GM18517 (cell line): ENCODE measurements around the gene NR2F1-AS1.
"Not testable (repeated sequence)": the region's sequence is repeated elsewhere in the genome, so short reads cannot be mapped to it uniquely, and the experiment has no call there.

ENCODE experiments used
- ATAC-seq: cut with Tn5 transposase; IDR thresholded peaks from one replicate; pipeline ENCODE4 v1.9.1; 2021; ENCODE audit warnings: mild to moderate bottlenecking, moderate library complexity; ENCODE audit not compliant: unreplicated experiment

The NR2F1-AS1 gene

GRCh38 chr5:93577854-93578812 lies 2.9 kb downstream of the NR2F1-AS1 start:
- no peak for ATAC-seq

GRCh38 chr5:93576994-93577853 lies 3.8 kb downstream of the NR2F1-AS1 start:
- no peak for ATAC-seq

GRCh38 chr5:93575461-93576414 lies 5.3 kb downstream of the NR2F1-AS1 start:
- no peak for ATAC-seq

GRCh38 chr5:93574491-93575305 lies 6.3 kb downstream of the NR2F1-AS1 start:
- ATAC-seq = no peak

- no peak for ATAC-seq
Observed at GRCh38 chr5:93573354-93574351, 7.4 kb downstream of the NR2F1-AS1 start.

GRCh38 chr5:93572608-93573353 lies 8.2 kb downstream of the NR2F1-AS1 start:
- ATAC-seq = no peak

- no peak for ATAC-seq
Observed at GRCh38 chr5:93572101-93572607, 8.9 kb downstream of the NR2F1-AS1 start.

- no peak for ATAC-seq
Observed at GRCh38 chr5:93571114-93571949, 9.7 kb downstream of the NR2F1-AS1 start.

- ATAC-seq = no peak
Observed at GRCh38 chr5:93570294-93571113, 10.5 kb downstream of the NR2F1-AS1 start.

- no peak for ATAC-seq
Observed at GRCh38 chr5:93569300-93570160, 11.5 kb downstream of the NR2F1-AS1 start.

- no peak for ATAC-seq
Observed at GRCh38 chr5:93567424-93567823, 13.6 kb downstream of the NR2F1-AS1 start.

- ATAC-seq = no peak
Observed at GRCh38 chr5:93566091-93566490, 14.9 kb downstream of the NR2F1-AS1 start.

GRCh38 chr5:93557021-93557604 lies 23.9 kb downstream of the NR2F1-AS1 start:
- ATAC-seq = no peak

- not testable (repeated sequence) for ATAC-seq
Observed at GRCh38 chr5:93549594-93549993, 31.4 kb downstream of the NR2F1-AS1 start.
